Activated T-helper 2 cell treated with anti-CD3 and anti-CD28 coated beads, Interferon-gamma antibody, Interleukin-2, Interleukin-4, amounts not matched to agents 10 μg/mL and 5 μg/mL and 100 μg/mL, durations not matched to agents 14 hours and 24 hours and 36 hours (primary cell): ENCODE measurements around the gene CLCN6. TPM values are rescaled to one million over a fixed set of nuclear protein-coding genes. Genes with fewer than 3 reads are reported as not detected.

Experiments used
- DNase-seq: peaks from one replicate; pipeline ENCODE4 v3.0.0; 2021; ENCODE audit warnings: low spot score
- H3K27ac Mint-ChIP-seq: one replicate; pipeline ENCODE4 v1.8.0; 2021; ENCODE audit warnings: mixed read lengths
- H3K27me3 Mint-ChIP-seq: one replicate; pipeline ENCODE4 v1.8.0; 2021; ENCODE audit warnings: low read depth, mixed read lengths
- H3K36me3 Mint-ChIP-seq: one replicate; pipeline ENCODE4 v1.8.0; 2021; ENCODE audit warnings: low read depth, mixed read lengths
- H3K4me1 Mint-ChIP-seq: one replicate; pipeline ENCODE4 v1.8.0; 2021; ENCODE audit warnings: low read depth, mixed read lengths
- H3K4me3 Mint-ChIP-seq: one replicate; pipeline ENCODE4 v1.8.0; 2021; ENCODE audit warnings: low read depth, mild to moderate bottlenecking, moderate library complexity, mixed read lengths
- H3K9me3 Mint-ChIP-seq: one replicate; pipeline ENCODE4 v1.8.0; 2021; ENCODE audit warnings: mixed read lengths
- intact Hi-C: fragments of 100-400 bp; cut with micrococcal nuclease; formaldehyde crosslinking; loops from one replicate; pipeline ENCODE4 v1.15.1; 2023
- total RNA-seq: library from RNA; stranded (reverse); gene quantifications from 2 replicates; pipeline ENCODE4 v1.2.3, GENCODE V29; 2022

The CLCN6 gene
- total RNA-seq, 1 donor from 2014 or later, result 18.8 TPM

GRCh38 chr1:11770011-11770410 lies 36.0 kb upstream of the CLCN6 start:
- Mint-ChIP-seq H3K27ac (no peak overlapping the region), H3K4me1 (no peaks in the 10 kb centered on the region), H3K27me3 (no peaks in the 10 kb centered on the region), H3K9me3 (no peaks in the 10 kb centered on the region), H3K36me3 (no peaks in the 10 kb centered on the region), H3K4me3 (no peak overlapping the region)
- no peak for DNase-seq
- intact Hi-C loops, result no loop called here

GRCh38 chr1:11771481-11772043 lies 34.4 kb upstream of the CLCN6 start:
- intact Hi-C loops, result no loop called here

GRCh38 chr1:11772458-11772857 lies 33.5 kb upstream of the CLCN6 start:
- Mint-ChIP-seq H3K4me3 (no peak overlapping the region), H3K27me3 (no peaks in the 10 kb centered on the region), H3K36me3 (no peaks in the 10 kb centered on the region), H3K9me3 (no peaks in the 10 kb centered on the region), H3K4me1 (no peaks in the 10 kb centered on the region), H3K27ac (no peak overlapping the region)
- intact Hi-C loops, result no loop called here
- no peak for DNase-seq

More at GRCh38 chr1:11771481-11772043, 34.4 kb upstream of the CLCN6 start:
- Mint-ChIP-seq H3K27me3 (no peaks in the 10 kb centered on the region), H3K4me1 (no peaks in the 10 kb centered on the region), H3K27ac (no peak overlapping the region), H3K4me3 (no peak overlapping the region), H3K9me3 (no peaks in the 10 kb centered on the region), H3K36me3 (no peaks in the 10 kb centered on the region)
- DNase-seq, result no peak

GRCh38 chr1:11774753-11775152 lies 31.2 kb upstream of the CLCN6 start:
- Mint-ChIP-seq H3K27me3 (no peaks in the 10 kb centered on the region), H3K4me1 (no peaks in the 10 kb centered on the region), H3K4me3 (no peak overlapping the region), H3K27ac (no peak overlapping the region), H3K36me3 (no peaks in the 10 kb centered on the region), H3K9me3 (no peaks in the 10 kb centered on the region)
- intact Hi-C loops, result no loop called here
- no peak for DNase-seq

GRCh38 chr1:11777658-11778322 lies 28.2 kb upstream of the CLCN6 start:
- Mint-ChIP-seq H3K36me3 (no peaks in the 10 kb centered on the region), H3K4me1 (no peaks in the 10 kb centered on the region), H3K4me3 (no peak overlapping the region), H3K27me3 (no peaks in the 10 kb centered on the region), H3K9me3 (no peaks in the 10 kb centered on the region), H3K27ac (no peak overlapping the region)
- intact Hi-C loops, result no loop called here
- no peak for DNase-seq

- no peak for DNase-seq
- intact Hi-C loops, result no loop called here
Measured at GRCh38 chr1:11778336-11778735, 27.7 kb upstream of the CLCN6 start.

GRCh38 chr1:11778844-11779623 lies 27.0 kb upstream of the CLCN6 start:
- H3K4me3 Mint-ChIP-seq, result no peak overlapping the region
- no peak overlapping the region for H3K27ac Mint-ChIP-seq
- intact Hi-C loops, result no loop called here
- H3K36me3 Mint-ChIP-seq, result no peaks in the 10 kb centered on the region
- no peak for DNase-seq
- no peaks in the 10 kb centered on the region for H3K4me1 Mint-ChIP-seq
- H3K27me3 Mint-ChIP-seq, result no peaks in the 10 kb centered on the region
- H3K9me3 Mint-ChIP-seq, result no peaks in the 10 kb centered on the region

More at GRCh38 chr1:11778336-11778735, 27.7 kb upstream of the CLCN6 start:
- Mint-ChIP-seq H3K27ac (no peak overlapping the region), H3K36me3 (no peaks in the 10 kb centered on the region), H3K9me3 (no peaks in the 10 kb centered on the region), H3K4me3 (no peak overlapping the region), H3K27me3 (no peaks in the 10 kb centered on the region), H3K4me1 (no peaks in the 10 kb centered on the region)

- Mint-ChIP-seq H3K36me3 (no peaks in the 10 kb centered on the region), H3K4me1 (no peaks in the 10 kb centered on the region), H3K27ac (no peak overlapping the region), H3K9me3 (no peaks in the 10 kb centered on the region), H3K27me3 (no peaks in the 10 kb centered on the region), H3K4me3 (no peak overlapping the region)
- intact Hi-C loops, result no loop called here
- DNase-seq, result no peak
Measured at GRCh38 chr1:11779715-11780379, 26.1 kb upstream of the CLCN6 start.

GRCh38 chr1:11780380-11781147 lies 25.4 kb upstream of the CLCN6 start:
- Mint-ChIP-seq H3K4me1 (peaks cover 3% of the 10 kb centered on the region), H3K4me3 (no peak overlapping the region), H3K27me3 (no peaks in the 10 kb centered on the region), H3K27ac (no peak overlapping the region), H3K9me3 (no peaks in the 10 kb centered on the region), H3K36me3 (no peaks in the 10 kb centered on the region)
- no peak for DNase-seq
- intact Hi-C loops, result no loop called here

- H3K4me3 Mint-ChIP-seq, result no peak overlapping the region
- no peaks in the 10 kb centered on the region for H3K36me3 Mint-ChIP-seq
- intact Hi-C loops, result no loop called here
- H3K27ac Mint-ChIP-seq, result no peak overlapping the region
- H3K27me3 Mint-ChIP-seq, result no peaks in the 10 kb centered on the region
- H3K4me1 Mint-ChIP-seq, result peaks cover 3% of the 10 kb centered on the region
- H3K9me3 Mint-ChIP-seq, result no peaks in the 10 kb centered on the region
- DNase-seq, result no peak
Measured at GRCh38 chr1:11781297-11781696, 24.7 kb upstream of the CLCN6 start.

GRCh38 chr1:11782127-11782708 lies 23.8 kb upstream of the CLCN6 start:
- intact Hi-C loops, result no loop called here
- no peak overlapping the region for H3K4me3 Mint-ChIP-seq
- no peaks in the 10 kb centered on the region for H3K9me3 Mint-ChIP-seq
- no peaks in the 10 kb centered on the region for H3K27me3 Mint-ChIP-seq
- DNase-seq, result no peak
- peaks cover 3% of the 10 kb centered on the region for H3K4me1 Mint-ChIP-seq
- H3K36me3 Mint-ChIP-seq, result no peaks in the 10 kb centered on the region
- no peak overlapping the region for H3K27ac Mint-ChIP-seq

- peaks cover 3% of the 10 kb centered on the region for H3K4me1 Mint-ChIP-seq
- intact Hi-C loops, result no loop called here
- H3K4me3 Mint-ChIP-seq, result no peak overlapping the region
- no peaks in the 10 kb centered on the region for H3K9me3 Mint-ChIP-seq
- no peaks in the 10 kb centered on the region for H3K27me3 Mint-ChIP-seq
- no peaks in the 10 kb centered on the region for H3K36me3 Mint-ChIP-seq
- H3K27ac Mint-ChIP-seq, result no peak overlapping the region
- no peak for DNase-seq
Measured at GRCh38 chr1:11783556-11783955, 22.4 kb upstream of the CLCN6 start.
